Esophagus muscularis mucosa (tissue), 3 donors: ENCODE measurements around the gene MMP21.

ENCODE experiments used
- CTCF ChIP-seq, 3 experiments: fragments of 200-600 bp in 2 of 3; fragments of 450-650 bp in 1 of 3; sonication (generic) in 2 of 3; IDR thresholded peaks; one replicate each; pipeline ENCODE4 v1.5.1; 2017 to 2019; ENCODE audit warnings: antibody characterized with exemption in 3 of 3, mild to moderate bottlenecking in 2 of 3, moderate library complexity in 1 of 3
- POLR2AphosphoS5 ChIP-seq, 2 donors: sonication (generic); formaldehyde crosslinking; IDR thresholded peaks; one replicate each; pipeline ENCODE4 v1.6.1; 2017; ENCODE audit warnings: antibody characterized with exemption in 2 of 2

DNA sequence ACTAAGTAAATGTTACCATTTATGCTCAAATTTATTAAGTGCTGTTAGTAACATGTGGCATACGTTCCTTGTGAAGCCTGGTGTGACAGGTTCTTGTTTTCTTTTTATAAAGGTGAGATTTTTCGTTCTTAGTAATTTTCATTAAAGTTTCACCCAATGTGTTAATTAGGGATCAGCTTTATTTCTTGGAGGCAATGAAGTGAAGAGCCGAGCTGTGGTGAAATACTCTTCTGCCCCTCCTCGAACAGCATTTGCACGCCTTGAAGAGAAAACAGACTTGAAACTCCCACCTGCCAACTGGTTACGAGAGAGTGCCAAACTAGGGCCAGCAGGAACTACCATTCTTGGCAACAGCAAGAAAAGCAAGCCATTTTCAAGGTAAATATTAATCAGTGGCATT, 54.6 kb downstream of the MMP21 start:
- TF ChIP-seq CTCF (IDR thresholded peaks at IDR 0.05) (no peak), POLR2AphosphoS5 (IDR thresholded peaks at IDR 0.05) (no peak)
